Right renal cortex interstitium (tissue), 3 donors: ENCODE data around the gene ADAMTSL1. TPM values are rescaled to one million over a fixed set of nuclear protein-coding genes. Genes with fewer than 3 reads are reported as not detected.

Experiments
- DNase-seq, 3 donors: peaks; one replicate each; pipeline ENCODE4 v3.0.0-alpha.2; 2013; ENCODE audit warnings: low read depth in 3 of 3, low spot score in 2 of 3
- polyA plus RNA-seq, 3 donors: library from polyadenylated mRNA; unstranded; fragments of 120-200 nt; gene quantifications; one replicate each; pipeline ENCODE4 v1.2.1, GENCODE V29; 2013; ENCODE audit not compliant: insufficient read length in 3 of 3

The ADAMTSL1 gene
- polyA plus RNA-seq, 3 donors = 11.3 to 16.5 (median 16.1) TPM

GRCh38 chr9:18545636-18546360 is 71.8 kb downstream of the ADAMTSL1 start:
- DNase-seq = no peak

DNA sequence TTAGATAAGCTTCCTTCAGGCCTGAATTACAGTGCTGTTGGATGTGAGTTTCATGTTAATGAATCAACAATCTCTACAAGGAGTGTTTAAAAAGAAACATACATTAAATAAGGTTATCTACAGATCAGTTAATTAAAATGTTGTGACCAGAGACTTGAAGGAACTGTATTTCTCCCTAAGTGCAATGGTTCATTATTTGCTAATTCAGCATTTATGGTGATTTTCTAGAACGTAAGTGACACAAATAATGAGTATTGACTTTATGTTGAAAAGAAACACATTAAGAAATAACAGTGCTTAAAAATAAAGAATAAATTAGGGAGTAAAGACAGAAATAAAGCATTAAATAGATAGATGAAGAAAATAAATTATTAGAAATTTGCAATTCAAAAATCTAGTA is 74.5 kb downstream of the ADAMTSL1 start:
- no peak for DNase-seq

DNA sequence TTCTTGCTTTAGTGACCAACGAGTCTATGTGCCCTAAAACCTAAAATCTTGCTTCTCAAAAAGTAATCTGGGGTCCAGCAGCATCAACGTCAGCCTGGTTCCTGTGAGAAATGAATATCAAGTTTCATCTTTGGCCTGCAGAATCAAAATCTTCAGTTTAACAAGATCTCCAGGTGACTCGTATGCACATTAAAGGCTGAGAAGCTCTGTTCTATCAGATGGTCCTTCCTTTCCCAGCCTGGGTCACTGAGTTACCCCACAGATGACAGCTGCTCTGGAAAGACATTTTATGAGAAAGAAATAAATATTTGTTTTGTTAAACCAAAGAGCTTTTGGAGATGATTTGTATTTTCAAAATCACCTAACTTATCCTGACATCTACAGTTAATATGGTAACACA is 75.8 kb downstream of the ADAMTSL1 start:
- no peak for DNase-seq

DNA sequence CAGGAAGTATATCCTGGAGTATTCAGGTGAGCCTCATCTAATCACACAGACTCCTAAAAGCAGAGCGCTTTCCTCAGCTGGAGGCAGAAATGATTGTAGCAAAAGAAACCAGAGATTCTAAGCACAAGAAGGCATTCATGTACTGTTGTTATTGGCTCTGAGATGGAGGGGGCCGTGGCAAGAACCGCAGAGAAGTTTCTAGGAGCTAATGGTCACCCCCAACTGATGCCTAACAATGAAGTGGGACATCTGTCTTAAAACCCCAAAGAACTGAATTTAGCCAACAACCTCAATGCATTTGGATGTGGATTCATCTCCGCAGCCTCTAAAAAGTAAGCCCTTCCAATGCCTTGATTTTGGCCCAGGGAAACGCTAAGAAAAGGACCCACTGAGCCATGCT is 76.3 kb downstream of the ADAMTSL1 start:
- DNase-seq = no peak

GRCh38 chr9:18554244-18554643 is 80.3 kb downstream of the ADAMTSL1 start:
- no peak for DNase-seq

GRCh38 chr9:18555105-18555883 is 81.3 kb downstream of the ADAMTSL1 start:
- DNase-seq = no peak

- no peak for DNase-seq
These were observed 90.3 kb downstream of the ADAMTSL1 start for GRCh38 chr9:18564018-18564880.

- DNase-seq = no peak
These were observed 92.2 kb downstream of the ADAMTSL1 start for GRCh38 chr9:18566121-18566520.

- DNase-seq = no peak
These were observed 95.0 kb downstream of the ADAMTSL1 start for GRCh38 chr9:18568973-18569372.

GRCh38 chr9:18569941-18570630 is 96.1 kb downstream of the ADAMTSL1 start:
- DNase-seq = no peak

- DNase-seq = no peak
These were observed 99.1 kb downstream of the ADAMTSL1 start for GRCh38 chr9:18573021-18573556.

DNA sequence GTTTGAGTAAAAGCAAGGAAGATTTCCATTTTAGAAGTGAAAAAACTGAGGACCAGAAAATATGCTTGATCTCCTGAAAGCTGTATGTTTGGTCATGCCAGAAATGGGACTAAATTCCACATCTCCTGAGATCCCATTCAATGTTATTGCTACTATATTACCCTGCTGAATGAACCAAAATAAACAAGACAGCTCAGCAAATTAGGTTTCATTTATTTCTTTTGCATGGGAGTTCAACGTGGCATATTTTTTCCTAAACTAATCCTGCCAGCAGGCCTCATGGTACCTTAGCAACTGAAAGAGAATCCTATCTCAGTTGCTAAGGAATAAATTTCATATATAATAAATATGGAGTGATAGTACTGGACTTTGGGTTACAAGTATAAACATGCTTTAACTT is 101.7 kb downstream of the ADAMTSL1 start:
- no peak for DNase-seq

- no peak for DNase-seq
These were observed 105.6 kb downstream of the ADAMTSL1 start for GRCh38 chr9:18579536-18579935.

DNA sequence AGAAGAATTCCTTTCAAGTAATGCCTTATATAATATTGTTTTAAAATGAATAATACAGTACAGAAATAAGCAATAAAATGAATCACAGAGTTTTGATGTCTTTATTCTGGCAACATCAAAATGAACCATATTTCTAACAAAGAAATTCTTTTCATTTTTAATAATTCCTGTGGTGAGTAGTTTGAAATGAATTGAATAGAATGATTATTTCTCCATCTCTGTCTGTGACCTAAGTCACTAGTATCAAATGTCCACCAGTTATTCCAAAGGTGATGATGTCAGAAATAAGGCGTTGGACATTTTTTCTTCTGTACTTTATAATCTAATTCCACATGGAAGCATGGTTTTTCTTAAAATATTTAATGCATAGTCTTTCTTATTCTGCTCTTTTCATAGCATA is 106.2 kb downstream of the ADAMTSL1 start:
- no peak for DNase-seq

- DNase-seq = no peak
These were observed 112.0 kb downstream of the ADAMTSL1 start for GRCh38 chr9:18585996-18586395.

DNA sequence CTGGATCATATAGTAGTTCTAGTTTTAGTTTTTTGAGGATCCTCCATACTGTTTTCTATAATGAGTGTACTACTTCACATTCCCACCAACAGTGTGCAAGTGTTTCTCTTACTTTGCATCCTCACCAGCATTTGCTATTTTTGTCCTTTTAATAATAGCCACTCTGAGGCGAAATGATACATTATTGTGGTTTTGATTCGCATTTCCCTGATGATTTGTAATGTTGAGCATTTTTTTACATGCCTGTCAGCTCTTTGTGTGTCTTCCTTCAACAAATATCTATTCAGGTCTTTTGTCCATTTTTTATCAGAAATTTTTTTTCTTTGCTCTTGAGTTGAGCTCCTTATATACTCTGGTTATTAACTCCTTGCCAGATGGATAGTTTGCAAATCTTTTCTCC is 114.0 kb downstream of the ADAMTSL1 start:
- DNase-seq = no peak

- DNase-seq = no peak
These were observed 117.3 kb downstream of the ADAMTSL1 start for GRCh38 chr9:18591261-18591660.

DNA sequence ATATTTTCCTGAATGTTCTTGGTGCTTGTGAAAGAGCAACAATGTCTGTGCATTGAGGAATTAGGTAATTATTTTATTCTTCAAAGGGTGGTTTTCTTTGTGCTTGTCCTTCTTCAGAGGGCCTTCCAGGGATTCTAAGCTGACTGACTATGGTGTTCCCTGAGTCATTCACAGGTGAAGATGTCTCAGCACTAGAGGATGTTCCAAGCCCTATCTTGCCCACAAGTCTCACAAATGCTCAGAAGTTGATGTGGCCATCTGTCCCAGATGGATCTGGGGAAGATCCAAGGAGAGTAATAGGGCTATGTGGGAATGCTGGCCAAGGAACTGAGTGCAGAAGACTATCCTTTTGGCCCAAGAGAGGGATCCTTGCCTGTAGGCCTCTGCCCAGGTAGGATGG is 120.9 kb downstream of the ADAMTSL1 start:
- no peak for DNase-seq

DNA sequence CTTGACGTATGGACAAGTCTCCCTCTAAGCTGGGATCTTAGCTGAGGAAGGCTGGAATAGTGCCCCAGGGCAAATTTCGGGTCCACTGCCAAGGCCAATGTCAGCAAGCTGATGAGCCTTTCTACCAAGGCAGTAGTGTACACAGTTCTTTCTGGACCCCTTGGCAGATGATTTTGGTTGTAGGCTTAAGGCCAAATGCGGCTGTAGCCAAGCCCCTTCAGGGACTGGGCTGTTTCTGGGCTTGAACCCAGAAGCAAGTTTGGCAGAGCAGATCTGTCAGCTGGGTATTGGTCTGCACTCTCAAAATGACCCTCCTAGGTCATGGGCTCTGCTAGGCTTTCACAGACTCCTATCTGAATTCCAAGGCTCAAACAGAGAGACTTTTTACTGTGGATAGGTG is 121.6 kb downstream of the ADAMTSL1 start:
- DNase-seq = no peak

DNA sequence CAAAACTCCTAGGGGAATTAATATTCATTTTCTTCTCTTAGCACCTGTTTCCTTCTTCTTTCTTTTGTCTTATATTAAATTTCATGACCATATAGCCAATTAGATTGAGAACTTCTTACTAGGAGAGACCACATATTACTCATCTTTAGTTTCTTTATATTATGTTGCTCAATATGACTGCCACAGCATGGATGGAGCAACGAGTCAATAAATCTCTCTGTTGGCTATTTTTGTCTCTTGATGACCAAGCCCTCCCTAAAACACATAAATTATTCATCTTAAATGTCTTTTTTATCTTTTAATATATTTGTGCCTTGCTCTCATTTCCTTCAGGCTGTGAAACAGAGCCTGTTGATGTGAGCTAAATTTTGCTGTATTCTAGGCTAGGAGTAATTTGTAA is 123.0 kb downstream of the ADAMTSL1 start:
- DNase-seq = no peak
